Raji (cell line): ENCODE results near the gene SH3RF3.

ENCODE experiments used
- POLR2A ChIP-seq: IDR thresholded peaks from 2 replicates; pipeline ENCODE4 v1.6.1; 2011; ENCODE audit warnings: low read depth, low read length, control low read depth; ENCODE audit not compliant: insufficient read depth

SH3RF3 gene

DNA sequence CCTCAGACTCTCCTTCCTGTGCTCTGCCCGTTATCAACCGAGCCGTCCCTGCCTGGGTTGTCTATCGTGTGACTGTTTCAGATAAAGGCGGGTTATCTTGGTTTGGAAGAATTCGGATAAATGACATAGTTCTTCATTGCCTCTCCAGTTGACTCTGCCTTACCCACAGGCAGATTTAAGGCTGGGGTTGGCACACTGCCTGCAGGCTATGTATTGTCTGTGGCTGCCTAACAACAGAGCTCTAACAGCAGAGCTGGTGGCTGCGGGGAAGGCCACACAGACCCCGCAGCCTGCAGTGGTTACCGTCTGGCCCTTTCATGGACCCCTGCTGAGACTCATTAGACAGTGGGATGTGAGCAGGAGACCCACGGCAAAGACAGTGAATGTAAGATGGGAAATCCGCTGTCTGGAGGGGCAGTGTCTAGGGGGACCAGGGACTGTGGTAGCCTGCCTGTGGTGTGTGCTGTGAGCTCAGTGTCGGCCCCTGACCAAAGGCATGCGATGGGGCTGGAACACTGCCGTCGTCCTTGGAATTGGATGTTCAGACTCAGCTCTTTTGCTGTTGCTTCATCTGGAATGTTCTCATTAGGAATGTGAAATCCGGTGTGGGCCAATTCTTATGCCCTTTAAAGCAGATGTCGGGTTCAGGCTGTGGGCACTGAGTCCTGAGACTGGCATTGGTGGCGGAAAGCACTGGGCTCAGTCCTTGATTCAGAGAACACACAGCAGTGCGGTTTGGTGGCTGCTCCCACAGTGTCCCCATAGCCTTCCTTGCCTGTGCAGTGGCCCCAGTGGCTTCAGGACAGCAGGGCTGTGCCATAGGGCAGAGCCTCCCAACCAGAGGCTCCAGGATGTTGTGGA, 44.5 kb downstream of the SH3RF3 start:
- no peak for TF ChIP-seq POLR2A

DNA sequence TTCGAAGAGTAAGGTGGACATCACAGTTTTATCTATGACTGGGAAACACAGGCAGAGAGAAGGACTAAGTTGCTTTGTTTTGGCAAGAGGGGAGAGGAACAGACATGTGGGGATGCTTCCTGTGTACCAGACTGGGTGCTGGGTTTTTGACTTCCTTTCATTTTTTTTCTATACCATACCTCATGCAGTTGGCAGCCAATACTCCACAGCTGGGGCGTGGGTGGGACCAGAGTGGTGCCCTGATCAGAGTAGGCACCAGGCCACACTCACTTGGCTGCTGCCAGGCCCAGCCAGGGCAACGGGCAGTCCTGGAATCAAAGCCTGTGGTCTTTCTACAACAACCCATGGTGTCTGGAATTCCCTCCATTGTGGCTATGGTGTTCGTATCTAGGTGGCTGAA, 45.2 kb downstream of the SH3RF3 start:
- no peak for TF ChIP-seq POLR2A

DNA sequence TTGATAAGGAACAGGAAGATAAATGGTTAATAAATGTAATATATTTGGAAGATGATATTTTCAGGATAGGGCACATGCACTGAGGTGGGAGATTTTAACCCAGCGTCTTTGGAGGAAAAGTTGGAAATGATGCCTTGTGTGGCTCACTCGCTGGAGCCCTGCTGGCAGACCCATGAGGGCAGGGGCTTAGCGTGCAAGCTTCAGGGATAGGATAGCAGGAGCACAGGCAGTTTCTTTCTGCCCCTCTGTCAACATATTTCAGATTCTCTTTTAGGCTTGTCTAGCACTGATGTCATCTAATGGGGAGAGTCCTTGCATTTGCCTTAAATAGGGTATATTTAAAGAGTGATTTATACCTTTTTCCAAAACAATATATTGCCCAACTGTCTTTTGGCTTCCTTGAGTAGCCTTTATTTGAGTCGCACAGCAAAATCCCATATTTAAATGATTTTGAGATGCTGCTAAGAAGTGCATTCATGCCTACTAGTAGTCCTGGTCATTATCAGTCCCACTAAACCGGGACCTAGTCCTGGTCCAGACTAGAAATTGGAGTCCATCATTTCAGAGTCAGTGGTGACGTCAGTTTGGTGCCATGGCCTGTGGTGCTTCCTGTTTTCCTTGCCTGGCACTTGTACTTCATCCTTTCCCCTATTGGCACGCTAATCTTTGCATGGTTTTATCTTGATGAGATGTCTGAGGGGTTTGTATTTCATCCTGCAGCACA, 45.8 kb downstream of the SH3RF3 start:
- no peak for TF ChIP-seq POLR2A

DNA sequence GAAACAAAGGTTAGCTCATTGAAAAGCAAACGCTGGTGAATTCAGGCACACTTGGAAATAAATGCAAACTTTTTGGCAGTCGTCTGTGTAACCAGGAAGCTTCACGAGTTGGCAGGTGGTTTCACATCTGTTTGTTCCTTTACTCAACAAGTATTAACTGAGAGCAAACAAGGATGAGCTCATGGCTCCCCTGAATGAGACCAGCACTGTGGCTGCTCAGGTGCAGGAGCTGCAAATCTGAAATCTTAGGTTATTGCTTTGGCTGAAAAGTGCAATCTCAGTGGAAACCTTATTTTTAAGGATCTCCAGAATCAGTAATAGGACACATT, 46.3 kb downstream of the SH3RF3 start:
- no peak for TF ChIP-seq POLR2A

DNA sequence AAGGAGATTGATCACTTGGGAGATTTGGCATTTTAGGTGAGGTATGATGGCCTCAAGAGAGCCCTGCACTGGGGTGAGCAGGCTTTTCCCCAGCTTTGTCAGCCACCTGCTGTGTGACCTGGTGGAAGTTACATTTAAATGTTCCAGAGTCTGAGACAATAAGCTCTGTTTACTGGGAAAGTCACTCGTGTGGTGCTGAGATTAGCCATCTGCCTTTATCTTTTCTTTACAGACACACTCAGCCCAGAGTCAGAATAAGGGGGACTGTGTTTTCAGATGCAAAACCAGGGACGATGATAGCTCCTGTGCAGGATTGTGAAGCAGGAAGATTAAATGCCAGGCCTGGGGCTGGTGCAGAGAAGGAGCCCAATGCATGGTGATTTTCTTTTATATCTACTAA, 47.9 kb downstream of the SH3RF3 start:
- TF ChIP-seq POLR2A = no peak

DNA sequence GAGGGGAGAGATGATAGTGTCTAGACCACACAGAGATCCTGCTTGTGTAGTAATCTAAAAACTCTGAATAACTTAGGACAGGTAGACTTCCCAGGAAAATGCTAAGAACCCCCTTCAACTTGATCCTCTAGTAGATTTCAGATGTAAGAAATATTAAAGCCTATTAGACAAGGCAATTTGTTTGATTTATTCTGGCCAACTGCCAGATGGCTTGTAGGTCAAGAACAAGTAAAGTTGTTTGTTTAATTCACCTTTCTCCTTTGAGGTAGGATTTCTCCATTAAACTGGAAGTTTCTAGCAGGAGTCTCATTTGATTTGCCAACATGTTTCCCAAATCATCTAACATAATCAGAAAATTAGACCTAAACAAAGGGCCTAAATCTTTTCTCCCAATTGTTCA, 48.6 kb downstream of the SH3RF3 start:
- TF ChIP-seq POLR2A = no peak

DNA sequence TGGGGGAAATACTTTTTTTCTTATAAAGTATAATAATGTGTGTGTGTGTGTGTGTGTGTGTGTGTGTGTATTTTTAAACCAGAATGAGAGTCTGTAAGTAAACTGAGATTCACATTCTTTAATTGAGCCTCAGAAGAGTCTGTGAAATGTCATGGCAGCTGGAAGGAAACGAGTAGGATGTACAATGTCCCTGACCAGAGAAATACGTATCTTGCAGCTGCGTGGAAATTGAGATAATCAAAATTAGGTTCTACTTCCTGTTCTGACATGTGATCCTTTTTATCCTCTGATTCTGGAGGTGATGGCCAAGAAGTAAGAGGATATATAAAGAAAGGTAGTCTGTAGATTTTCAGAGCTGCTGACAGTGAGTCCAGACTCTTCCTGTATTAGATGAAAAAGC, 50.0 kb downstream of the SH3RF3 start:
- no peak for TF ChIP-seq POLR2A

DNA sequence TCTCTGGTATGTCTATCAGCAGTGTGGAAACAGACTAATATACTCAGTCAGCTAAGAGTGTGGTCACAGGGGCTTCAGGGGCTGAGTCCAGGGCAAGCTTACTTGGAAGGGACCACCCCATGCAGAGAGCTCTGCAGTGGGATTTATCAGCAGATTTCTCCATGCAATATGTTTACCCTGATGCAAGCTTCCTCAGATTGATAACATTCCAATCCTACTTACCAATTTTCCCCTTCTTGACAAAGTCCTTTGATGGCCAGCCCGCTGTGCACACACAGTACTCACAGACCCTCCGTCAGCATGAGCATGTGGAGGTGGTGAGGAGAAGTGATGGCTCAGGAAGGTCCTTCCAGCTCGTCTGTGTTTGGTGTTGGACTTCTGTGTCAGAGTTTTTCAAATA, 51.8 kb downstream of the SH3RF3 start:
- TF ChIP-seq POLR2A = no peak

DNA sequence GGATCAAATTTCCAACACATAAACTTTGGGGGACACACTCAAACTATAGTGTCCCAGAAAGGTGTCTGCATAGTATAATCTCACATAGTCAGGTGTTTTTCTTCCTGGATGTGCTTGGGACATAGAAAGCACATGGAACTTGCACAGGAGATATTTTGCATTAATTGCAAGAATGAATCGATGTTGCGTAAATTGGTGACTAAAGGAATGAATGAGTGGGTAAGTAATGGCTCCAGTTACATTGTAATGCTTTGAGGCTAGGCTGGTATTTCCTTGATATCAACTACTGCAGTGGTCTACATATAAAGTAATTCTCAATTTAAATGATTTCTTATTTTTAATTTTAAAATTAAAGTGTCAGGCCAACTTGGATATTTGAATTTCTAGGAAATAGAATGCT, 53.4 kb downstream of the SH3RF3 start:
- no peak for TF ChIP-seq POLR2A

DNA sequence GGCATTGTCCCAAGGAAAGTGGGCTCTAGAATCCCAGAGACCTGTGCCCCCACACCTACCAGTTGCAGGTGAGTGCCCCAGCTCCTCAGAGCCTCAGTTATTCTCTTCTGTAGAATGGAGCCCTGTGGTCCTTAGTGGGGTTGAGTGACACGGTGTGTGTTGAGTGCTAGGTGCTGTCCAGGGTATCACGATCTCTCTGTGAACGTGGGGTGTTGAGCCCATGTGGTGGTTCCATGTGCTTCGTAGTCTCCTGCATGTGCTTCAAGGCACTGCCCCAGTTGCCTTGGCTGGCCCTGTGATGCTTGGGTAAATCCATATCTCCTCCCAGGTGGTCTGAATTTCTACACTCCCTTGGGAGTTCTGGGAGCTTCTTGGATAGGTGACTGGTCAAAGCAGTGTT, 54.9 kb downstream of the SH3RF3 start:
- no peak for TF ChIP-seq POLR2A

DNA sequence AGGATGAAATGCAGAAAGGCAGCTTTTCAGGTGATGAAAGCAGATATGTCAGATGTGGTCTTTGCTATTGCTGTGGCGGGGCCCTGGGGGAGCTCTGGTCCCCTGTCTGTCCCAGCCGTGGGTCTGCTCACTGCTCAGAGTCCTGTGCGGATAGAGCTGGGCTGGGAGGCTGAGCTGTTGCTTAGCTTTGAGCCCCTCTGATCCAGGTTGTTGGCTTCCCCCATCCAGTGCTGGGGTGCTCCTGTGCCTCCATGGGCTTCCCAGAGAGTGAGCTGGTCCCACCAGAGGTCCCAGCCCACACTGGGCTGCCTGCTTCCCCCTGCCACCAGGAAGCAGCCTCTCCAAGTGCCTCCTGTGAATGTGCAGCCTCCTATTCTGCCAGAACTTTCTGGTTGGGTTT, 55.4 kb downstream of the SH3RF3 start:
- TF ChIP-seq POLR2A = no peak

DNA sequence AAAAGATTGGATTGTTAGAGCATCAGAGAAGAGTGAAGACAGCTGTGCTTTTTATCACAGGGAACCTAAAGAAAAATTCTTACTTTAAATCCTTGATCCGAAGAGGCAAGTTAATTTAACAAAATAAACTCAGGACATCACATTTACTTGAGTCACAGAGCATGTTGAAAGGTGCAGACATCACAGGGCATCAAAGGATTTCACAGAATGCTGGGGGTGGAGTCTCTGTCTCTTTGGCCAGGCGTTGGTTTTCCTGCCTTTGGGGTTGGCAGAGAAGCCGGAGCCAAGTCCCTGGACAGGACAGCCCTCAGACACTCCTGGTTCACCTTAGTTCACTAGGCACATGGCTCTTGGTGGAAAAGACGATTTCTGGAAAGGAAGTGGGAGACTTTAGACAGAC, 56.3 kb downstream of the SH3RF3 start:
- no peak for TF ChIP-seq POLR2A

DNA sequence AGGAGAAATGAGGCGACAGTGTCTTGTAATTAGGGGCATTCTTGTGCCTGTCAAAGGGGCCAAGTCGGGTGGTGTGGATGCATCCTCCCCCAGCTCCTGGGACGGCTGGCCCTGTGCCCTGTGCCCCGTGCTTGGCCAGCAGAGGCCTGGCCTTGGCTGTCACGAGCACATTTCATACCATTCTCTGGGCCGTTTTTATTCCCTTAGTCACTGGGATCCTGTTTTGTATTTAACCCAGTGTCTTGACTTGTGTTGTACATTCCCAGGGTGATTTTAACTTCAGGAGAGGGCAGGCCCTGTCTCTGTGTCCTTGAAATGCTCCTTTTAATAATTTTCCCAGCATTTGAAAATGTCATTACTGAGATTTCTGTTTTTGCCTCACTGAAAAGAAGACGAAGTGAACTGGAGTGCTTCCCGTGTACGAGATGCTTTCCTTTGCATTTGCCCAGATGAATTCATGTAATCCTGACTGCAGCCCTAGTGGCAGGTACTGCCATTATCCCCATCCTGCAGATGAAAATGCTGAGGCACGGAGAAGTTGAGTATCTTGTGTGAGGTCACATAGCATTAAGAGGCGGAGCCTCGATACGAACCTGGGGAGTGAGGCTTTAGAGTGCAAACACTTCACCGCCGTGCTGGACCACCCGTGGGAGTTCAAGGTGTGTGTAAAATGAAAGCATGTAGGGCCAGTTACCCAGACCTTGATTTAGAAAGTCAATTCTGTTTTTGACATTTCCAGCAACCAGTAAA, 57.0 kb downstream of the SH3RF3 start:
- no peak for TF ChIP-seq POLR2A

DNA sequence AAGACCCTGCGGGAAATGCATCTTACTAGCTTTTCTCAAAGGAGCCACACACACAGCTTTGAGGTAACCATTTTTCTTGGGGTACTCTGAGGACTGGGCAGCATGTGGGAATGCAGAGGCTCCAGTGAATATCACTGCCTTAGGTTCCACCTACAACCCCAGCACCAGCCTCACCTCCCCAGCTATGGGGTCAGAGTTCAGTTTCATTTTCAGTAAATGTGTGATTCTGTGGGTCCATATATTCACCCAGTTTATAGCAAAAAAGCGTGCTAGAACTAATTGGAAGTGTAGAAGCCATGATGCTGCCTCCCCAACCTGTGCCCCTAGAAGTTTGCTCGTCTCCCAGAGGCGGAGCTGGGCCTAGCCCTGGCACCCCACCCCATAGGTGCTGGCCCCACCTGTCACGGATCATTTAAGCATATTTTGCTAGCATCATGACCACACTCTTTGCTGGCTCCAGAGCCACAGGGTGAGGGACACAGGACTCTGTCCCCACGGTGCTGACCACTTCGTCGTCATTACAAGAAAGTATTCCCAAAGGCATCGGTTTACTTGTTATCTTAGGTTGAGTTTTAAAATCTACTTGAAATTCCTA, 57.7 kb downstream of the SH3RF3 start:
- no peak for TF ChIP-seq POLR2A

DNA sequence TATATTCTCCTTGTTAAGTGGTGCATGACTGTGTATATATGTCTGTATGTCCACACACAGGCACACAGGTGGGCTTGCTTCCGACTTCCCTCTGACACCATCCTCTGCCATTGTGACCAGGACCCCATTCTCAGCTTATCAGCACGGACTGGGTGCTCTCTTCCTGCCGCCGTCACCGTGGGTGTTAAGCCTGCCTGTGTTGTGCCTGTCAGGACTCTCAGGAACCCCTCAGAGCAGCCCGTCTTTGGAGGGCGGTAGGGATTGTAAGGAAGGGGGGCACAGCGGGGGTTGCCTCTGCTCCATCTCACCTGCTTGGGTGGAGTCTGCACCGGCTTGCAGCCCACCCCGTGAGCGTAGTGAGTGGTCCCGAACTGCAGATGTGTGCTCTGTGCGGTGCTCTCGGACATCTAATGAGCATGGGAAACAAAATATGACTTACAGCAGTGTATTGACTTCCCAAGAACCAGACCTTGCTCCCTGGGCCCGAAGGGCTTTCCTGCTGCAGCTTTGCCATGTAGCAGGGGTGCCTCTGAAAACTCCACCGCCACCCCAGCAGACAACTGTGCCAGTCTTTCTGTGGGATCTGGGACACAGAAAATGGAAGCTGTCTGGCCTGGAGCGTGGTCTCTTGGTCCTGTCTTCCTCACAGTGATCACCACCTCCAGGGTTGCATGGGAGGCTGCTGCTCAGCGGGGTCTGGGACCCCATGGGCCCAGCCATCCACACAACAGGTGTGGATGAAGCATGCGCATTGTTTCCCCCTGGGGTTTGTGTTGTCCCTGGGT, 58.9 kb downstream of the SH3RF3 start:
- TF ChIP-seq POLR2A = no peak
